Transverse colon (tissue), 4 donors: Measurements from ENCODE around the gene RDH5. TPM values are rescaled to one million over a fixed set of nuclear protein-coding genes. Genes with fewer than 3 reads are reported as not detected.

ENCODE experiments used
- DNase-seq: peaks from one replicate; pipeline ENCODE4 v3.0.0-alpha.2; 2019
- H3K27ac ChIP-seq, 4 donors: fragments of 200-600 bp; sonication (generic); 2 replicates each; pipeline ENCODE4 v1.5.1; 2016 to 2018; ENCODE audit warnings: inconsistent platforms in 4 of 4
- H3K27me3 ChIP-seq: fragments of 200-600 bp; sonication (generic); 2 replicates; pipeline ENCODE4 v1.5.1; 2017; ENCODE audit warnings: inconsistent platforms
- H3K36me3 ChIP-seq, 4 donors: fragments of 200-600 bp; sonication (generic); 2 replicates each; pipeline ENCODE4 v1.5.1; 2017 to 2019; ENCODE audit warnings: inconsistent platforms in 4 of 4
- H3K4me1 ChIP-seq, 4 donors: fragments of 200-600 bp; sonication (generic); 2 replicates each; pipeline ENCODE4 v1.5.1; 2017 to 2020; ENCODE audit warnings: inconsistent platforms in 4 of 4
- H3K4me3 ChIP-seq, 4 donors: fragments of 200-600 bp; sonication (generic); 1 replicate in 1 of 4; 2 replicates in 3 of 4; pipeline versions ENCODE4 v1.5.1 to v1.6.1; 2017 to 2019; ENCODE audit warnings: inconsistent platforms in 4 of 4
- H3K9me3 ChIP-seq, 2 donors: fragments of 200-600 bp; sonication (generic); 2 replicates each; pipeline ENCODE4 v1.5.1; 2017 to 2019; ENCODE audit warnings: inconsistent platforms in 2 of 2
- CTCF ChIP-seq, 5 experiments: fragments of 200-600 bp in 3 of 5; fragments of 450-650 bp in 2 of 5; sonication (generic) in 3 of 5; IDR thresholded peaks; 1 replicate in 2 of 5; 2 replicates in 3 of 5; pipeline ENCODE4 v1.5.1; 2016 to 2017; ENCODE audit warnings: antibody characterized with exemption in 5 of 5, inconsistent platforms in 3 of 5, mild to moderate bottlenecking in 2 of 5, moderate library complexity in 1 of 5
- EP300 ChIP-seq: sonication (generic); formaldehyde crosslinking; IDR thresholded peaks from one replicate; pipeline ENCODE4 v1.6.1; 2017; ENCODE audit warnings: antibody characterized with exemption, low read depth
- POLR2A ChIP-seq: fragments of 450-650 bp; IDR thresholded peaks from one replicate; pipeline ENCODE4 v1.6.1; 2016; ENCODE audit warnings: antibody characterized with exemption, mild to moderate bottlenecking, moderate library complexity
- POLR2AphosphoS5 ChIP-seq, 3 donors: sonication (generic); formaldehyde crosslinking; IDR thresholded peaks; one replicate each; pipeline ENCODE4 v1.6.1; 2016; ENCODE audit warnings: antibody characterized with exemption in 3 of 3
- WGBS, 2 donors: methylation state at CpG; one replicate each; pipeline ENCODE4 v1.1.5; 2018; ENCODE audit warnings: low coverage in 1 of 2; 5-methylcytosine and 5-hydroxymethylcytosine counted together
- in situ Hi-C, 4 donors: fragments of 200-750 bp; cut with MboI; loops; one replicate each; pipeline versions ENCODE4 v1.15.0 to v1.15.1; 2017; ENCODE audit warnings: low sequenced_read_pairs in 3 of 4, low pct_ligation_motif_present in 1 of 4, low pct_unique_long_range_greater_than_20kb in 1 of 4
- intact Hi-C: fragments of 100-400 bp; cut with DNase I; formaldehyde crosslinking; loops from one replicate; pipeline ENCODE4 v1.15.1; 2023; ENCODE audit warnings: low total_unique reads
- total RNA-seq, 4 donors: library from RNA; depleted of rRNA; stranded (reverse); fragments of >200 nt; gene quantifications; one replicate each; pipeline ENCODE4 v1.1.0, GENCODE V29; 2016

The RDH5 gene
- total RNA-seq, 4 donors from 2014 or later: 16.5 to 74.4 (median 58.3) TPM

DNA sequence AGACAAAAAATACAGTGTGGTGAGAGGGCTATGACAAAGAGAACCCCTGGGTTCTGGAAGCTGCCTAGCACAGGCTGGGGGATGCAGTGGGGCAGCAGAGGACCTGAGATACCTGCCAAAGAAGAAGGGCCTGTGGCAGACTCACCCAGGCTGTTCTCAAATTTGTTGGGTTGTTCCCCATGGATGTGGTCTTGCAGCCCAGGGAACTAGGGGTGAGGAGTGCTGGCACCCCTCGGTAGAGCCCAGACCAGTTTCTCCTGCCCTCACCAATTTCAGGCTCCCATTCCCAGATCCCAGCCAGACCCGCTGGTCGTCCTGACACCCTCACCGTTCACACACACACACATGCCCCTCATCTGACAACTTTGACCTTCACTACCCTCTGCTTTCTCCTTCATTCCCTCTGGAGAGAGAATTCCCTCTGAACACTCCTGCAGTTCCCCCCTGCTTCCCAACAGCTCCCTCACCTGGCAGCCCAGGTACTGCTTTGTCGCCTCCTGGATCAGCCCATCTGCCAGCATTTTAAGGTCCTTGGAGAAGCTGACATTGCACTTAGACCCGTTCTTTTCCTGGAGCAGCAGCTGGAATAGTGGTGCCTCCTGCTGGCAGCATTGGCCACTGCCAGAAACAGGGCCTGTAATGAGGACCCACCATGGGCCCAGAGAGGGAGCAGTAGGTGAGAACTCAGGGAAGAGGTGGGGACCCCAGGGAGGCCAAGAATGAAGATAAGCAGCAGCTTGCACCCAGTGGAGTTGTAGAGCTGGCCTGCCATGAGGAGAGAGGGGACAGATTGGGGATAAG is 16.8 kb downstream of the RDH5 start:
- Histone ChIP-seq H3K27ac (peak overlapping the region; percentile 72 to 91 (median 83)), H3K9me3 (no peaks in the 10 kb centered on the region), H3K4me1 (peaks cover 7 to 19% (median 17%) of the 10 kb centered on the region in 4 donors), H3K4me3 (no peak overlapping the region), H3K27me3 (peaks cover 5% of the 10 kb centered on the region), H3K36me3 (no peaks in the 10 kb centered on the region)
- intact Hi-C loops: no loop called here
- TF ChIP-seq CTCF (IDR thresholded peaks at IDR 0.05) (peak; percentile 72 to 97 (median 85)), EP300 (no peak), POLR2AphosphoS5 (IDR thresholded peaks at IDR 0.05) (peak in 2 of 3 donors; percentile 28 to 35), POLR2A (no peak)
- in situ Hi-C loops: loop anchor here in 2 of 4 donors (10.0 kb wide), 2 partner anchors 78 to 198 kb away; partner anchors contain the start of genes DGKA (in 1 of the 2), ORMDL2 (in 1 of the 2) and SARNP (in 1 of the 2)
- peak; percentile 89 for DNase-seq
- WGBS, 2 donors: 43% methylated on average over 6 of the region's 6 CpGs; no CpG with 5 or more reads in 1 of the 2 donors

DNA sequence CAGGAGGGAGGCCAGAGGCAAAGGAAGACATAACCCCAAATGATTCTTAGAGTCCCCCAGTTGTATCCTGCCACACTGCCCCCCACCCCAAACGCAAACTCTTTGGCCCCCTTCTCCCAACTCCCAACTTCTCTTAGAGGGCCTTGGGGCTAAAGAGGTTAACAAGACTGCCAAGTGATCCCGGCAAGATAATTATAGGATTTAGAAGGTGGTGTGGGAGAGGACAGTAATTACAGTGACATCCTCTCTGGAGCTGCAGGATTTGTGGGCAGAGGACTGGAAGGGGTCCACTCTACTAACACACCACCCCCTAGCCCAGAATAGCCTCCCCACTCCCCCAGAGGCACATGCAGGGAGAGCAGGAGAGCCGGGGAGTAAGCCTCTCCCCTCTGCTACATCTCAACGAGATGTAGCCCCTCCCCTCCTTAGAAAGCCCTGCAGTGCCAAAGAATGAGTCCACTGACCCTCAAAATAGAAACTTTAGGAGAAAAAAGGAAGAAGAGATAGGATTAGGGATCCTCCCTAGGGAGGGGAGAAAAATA is 17.5 kb downstream of the RDH5 start:
- WGBS, 2 donors: 13% methylated on average over 4 of the region's 4 CpGs; no CpG with 5 or more reads in 1 of the 2 donors
- no peak for DNase-seq
- TF ChIP-seq POLR2AphosphoS5 (IDR thresholded peaks at IDR 0.05) (no peak), CTCF (IDR thresholded peaks at IDR 0.05) (no peak), EP300 (no peak), POLR2A (no peak)

GRCh38 chr12:55738123-55739024 is 18.2 kb downstream of the RDH5 start:
- H3K27ac ChIP-seq: peak overlapping the region; percentile 72 to 91 (median 83)
- peak; percentile 85 to 98 (median 87) for TF ChIP-seq CTCF (IDR thresholded peaks at IDR 0.05)
- TF ChIP-seq POLR2A: no peak
- TF ChIP-seq EP300: no peak
- TF ChIP-seq POLR2AphosphoS5 (IDR thresholded peaks at IDR 0.05): no peak
- H3K4me3 ChIP-seq: peak overlapping the region; percentile 34 to 62 (median 40)
- 0 to 1% methylated on average over 7 to 14 of the region's 14 CpGs for WGBS, 2 donors
- in situ Hi-C loops: loop anchor here in 2 of 4 donors (10.0 kb wide), 2 partner anchors 76 to 196 kb away; partner anchors contain the start of genes DGKA (in 1 of the 2), ORMDL2 (in 1 of the 2) and SARNP (in 1 of the 2)
- no peaks in the 10 kb centered on the region for H3K36me3 ChIP-seq
- peak; percentile 84 for DNase-seq
- peaks cover 7% of the 10 kb centered on the region for H3K27me3 ChIP-seq
- peaks cover 7 to 26% (median 22%) of the 10 kb centered on the region in 4 donors for H3K4me1 ChIP-seq
- intact Hi-C loops: loop anchor here (2.0 kb wide), 1 partner anchor 202 kb away; no protein-coding TSS in a partner anchor
- no peaks in the 10 kb centered on the region for H3K9me3 ChIP-seq

More for the DNA sequence above, 17.5 kb downstream of the RDH5 start:
- Histone ChIP-seq H3K36me3 (no peaks in the 10 kb centered on the region), H3K27ac (peak overlapping the region; percentile 72 to 91 (median 83)), H3K9me3 (no peaks in the 10 kb centered on the region), H3K4me1 (peaks cover 7 to 24% (median 20%) of the 10 kb centered on the region in 4 donors), H3K27me3 (peaks cover 7% of the 10 kb centered on the region), H3K4me3 (peak overlapping the region in 1 of 4 donors; percentile 62)
- intact Hi-C loops (loop anchor here (2.0 kb wide), 1 partner anchor 203 kb away; no protein-coding TSS in a partner anchor), in situ Hi-C loops (loop anchor here in 2 of 4 donors (10.0 kb wide), 2 partner anchors 77 to 197 kb away; partner anchors contain the start of genes DGKA (in 1 of the 2), ORMDL2 (in 1 of the 2) and SARNP (in 1 of the 2))
